Dermis microvascular lymphatic vessel endothelial cell (primary cell): ENCODE data around the gene LTA4H. TPM values are rescaled to one million over a fixed set of nuclear protein-coding genes. Genes with fewer than 3 reads are reported as not detected.
A peak's percentile ranks its signal among the peaks of the same experiment; 100 is the strongest.
"Not testable (repeated sequence)": the region's sequence is repeated elsewhere in the genome, so short reads cannot be mapped to it uniquely, and the experiment has no call there.

Experiments used
- DNase-seq, 2 donors: peaks; one replicate each; pipeline versions ENCODE4 v3.0.0 to v3.0.0-alpha.2; 2010; ENCODE audit warnings: low read depth in 2 of 2
- total RNA-seq: library from RNA; depleted of rRNA; stranded (reverse); fragments of >200 nt; gene quantifications from 2 replicates; pipeline ENCODE4 v1.2.1, GENCODE V29; 2014

LTA4H gene
- 52.5 and 56.1 TPM in 2 replicates for total RNA-seq

- peak; percentile 93 to 98 for DNase-seq
Observed at GRCh38 chr12:96035283-96036236, at the start of gene LTA4H. Gene LTA4H (minus strand): TSS chr12:96035587. CDS start chr12:96035519, 68 bp downstream.

DNA sequence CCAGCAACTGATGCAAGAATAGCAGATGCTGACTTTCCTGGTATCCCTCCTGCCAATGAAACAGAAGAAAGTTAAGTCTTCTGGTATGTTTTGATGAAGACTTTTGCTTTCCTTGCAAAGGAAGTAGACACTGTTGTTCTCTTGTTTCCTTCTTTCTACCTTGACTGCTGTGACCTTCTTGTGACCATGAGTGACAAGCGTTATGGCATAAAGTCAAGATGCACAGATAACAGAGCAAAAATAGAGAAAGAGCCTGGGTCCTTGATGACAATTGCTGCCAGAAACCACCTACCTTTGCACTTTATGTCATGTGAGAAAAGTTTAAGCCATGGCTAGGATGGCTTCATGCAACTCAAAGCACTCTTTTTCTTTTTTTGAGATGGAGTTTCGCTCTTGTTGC is 49.2 kb upstream of the LTA4H start:
- no peak for DNase-seq

DNA sequence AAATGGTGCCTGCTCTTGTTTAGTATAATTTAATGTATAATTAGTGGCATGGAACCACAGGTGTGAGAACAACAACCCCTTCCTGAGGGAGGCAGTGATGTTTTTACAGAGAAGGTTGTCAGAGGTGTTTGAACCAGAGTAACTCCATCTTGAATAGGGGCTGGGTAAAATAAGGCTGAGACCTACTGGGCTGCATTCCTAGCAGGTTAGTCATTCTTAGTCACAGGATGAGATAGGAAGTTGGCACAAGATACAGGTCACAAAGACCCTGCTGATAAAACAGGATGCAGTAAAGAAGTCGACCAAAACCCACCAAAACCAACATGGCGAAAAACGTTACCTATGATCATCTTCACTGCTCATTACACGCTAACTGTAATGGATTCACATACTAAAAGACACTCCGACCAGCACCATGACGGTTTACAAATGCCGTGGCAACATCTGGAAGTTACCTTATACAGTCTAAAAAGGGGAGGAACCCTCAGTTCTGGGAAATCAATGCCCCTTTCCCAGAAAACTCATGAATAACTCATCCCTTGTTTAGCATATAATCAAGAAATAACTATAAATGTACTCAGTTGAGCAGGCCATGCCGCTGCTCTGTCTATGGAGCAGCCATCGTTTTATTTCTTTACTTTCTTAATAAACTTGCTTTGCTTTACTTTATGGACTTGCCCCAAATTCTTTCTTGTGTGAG is 47.8 kb upstream of the LTA4H start:
- peak in 1 of 2 donors; percentile 47 for DNase-seq

DNA sequence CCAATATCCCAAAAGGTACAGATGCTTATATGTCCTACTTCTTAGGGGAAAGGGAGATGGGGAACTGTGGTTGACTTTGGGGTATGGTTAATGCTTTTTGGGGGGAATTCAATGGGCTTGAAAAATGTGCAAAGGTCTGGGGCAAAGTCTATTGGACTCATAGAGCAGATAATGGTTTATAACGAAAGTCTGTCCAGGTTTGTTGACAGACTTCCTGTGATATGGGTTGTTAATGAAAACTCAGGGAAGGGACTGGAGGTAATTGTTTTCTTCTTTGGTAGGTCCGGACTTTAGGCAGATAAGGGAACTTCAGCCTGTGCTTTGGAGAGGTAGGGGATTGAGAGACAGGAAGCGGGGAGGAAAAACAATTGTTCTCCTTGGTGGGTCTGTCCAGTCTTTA is 46.2 kb upstream of the LTA4H start:
- no peak for DNase-seq

DNA sequence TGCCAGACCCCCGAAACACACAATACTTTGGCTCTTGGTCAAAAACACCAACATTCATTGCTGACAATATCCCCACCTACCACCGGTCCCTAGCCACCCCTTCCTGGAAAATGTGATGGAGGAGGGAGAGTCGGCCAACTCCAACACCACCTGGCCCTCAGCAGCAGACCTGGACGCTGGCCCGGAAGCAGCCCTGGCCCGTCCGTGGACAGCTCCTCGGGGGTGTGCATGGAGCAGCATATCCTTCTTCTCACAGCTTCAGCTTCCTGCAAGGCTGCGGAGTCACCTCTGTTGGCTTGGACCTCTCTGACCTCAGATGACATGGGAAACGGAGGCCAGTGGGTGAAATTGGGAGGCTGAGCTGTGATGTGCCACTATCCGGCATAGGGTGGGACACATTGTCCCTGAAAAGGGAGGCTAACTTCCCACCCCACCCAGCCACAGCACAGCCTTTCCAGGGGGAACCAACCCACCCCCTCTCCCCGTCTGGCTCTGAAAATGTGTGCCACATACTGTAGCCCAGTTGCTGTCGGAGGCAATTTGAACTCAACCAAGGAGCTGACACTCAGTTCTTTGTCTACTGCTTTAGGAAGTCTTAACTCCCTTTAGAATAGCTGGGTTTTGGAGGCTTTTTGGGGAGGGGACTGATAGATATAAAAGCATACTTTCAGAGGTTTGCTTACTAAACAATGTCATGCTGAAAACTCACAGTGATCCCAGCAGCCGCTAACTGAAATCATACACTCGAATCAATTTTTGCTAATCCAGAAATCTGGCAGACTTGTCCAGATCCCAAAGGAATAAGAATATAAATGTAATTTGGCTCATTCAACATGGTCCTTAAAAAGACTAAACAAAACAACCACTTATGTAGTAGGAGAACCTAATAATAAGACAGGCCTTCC is 43.1 kb upstream of the LTA4H start:
- peak; percentile 93 to 97 for DNase-seq

DNA sequence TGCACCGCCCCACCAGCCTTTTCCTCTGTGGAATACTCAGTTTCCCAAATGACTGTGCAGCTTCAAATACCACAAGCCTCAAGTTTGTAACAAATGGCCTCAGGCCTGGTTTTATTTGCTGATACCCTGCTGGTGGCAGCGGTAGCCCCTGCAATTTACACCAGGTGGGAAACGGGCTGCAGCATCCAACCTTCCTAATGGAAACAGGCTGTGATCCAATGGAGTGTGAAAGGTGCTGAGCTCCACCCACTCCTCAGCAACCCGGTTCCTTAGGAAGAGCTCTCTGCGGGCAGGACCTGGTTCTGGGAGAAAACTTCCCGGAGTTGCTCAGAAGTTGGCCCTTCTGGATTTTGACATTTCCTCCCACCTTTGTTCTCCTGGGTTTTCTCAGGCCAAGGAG is 41.7 kb upstream of the LTA4H start:
- DNase-seq = no peak

- no peak for DNase-seq
Observed at GRCh38 chr12:96075560-96075959, 40.2 kb upstream of the LTA4H start.

DNA sequence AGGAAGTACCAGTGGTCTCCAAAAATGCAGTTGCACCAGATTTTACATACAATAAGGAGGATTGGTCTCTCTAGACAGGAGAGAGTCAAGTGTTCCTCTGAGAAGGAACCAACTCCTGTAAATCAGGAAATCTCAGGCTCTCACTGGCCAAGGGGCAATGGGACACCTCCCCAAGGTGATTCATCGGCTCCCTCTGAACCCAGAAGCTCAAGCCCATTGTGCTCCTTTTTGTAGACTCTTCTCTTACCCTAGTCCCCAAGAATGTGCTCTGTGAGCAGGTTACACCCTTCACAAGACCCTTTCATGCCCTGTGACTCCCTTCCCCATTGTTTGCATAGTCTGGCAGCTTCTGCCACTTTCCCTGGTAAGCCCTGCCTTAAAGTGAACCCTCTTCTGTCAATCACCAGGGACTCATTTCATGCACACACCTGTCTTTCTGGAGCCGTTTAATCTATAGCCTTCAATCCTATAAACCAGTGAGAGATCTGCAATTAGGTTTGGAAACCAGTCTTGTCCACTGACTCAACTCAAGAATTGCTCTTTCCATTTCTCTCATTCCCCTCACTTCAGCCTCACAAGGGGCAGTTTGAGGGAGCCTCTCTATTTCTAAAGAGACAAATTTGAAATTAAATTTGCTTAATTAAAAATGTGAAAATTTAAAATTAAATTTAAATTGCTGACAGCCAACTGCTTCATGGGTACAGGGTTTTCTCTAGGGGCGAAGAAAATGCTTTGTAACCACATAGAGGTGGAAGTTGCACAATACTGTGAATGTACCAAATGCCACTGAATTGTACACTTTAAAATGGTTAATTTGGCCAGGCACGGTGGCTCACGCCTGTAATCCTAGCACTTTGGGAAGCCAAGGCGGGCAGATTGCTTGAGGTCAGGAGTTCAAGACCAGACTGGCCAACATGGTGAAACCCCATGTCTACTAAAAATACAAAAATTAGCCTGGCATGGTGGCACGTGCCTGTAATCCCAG is 38.3 kb upstream of the LTA4H start:
- DNase-seq = no peak

DNA sequence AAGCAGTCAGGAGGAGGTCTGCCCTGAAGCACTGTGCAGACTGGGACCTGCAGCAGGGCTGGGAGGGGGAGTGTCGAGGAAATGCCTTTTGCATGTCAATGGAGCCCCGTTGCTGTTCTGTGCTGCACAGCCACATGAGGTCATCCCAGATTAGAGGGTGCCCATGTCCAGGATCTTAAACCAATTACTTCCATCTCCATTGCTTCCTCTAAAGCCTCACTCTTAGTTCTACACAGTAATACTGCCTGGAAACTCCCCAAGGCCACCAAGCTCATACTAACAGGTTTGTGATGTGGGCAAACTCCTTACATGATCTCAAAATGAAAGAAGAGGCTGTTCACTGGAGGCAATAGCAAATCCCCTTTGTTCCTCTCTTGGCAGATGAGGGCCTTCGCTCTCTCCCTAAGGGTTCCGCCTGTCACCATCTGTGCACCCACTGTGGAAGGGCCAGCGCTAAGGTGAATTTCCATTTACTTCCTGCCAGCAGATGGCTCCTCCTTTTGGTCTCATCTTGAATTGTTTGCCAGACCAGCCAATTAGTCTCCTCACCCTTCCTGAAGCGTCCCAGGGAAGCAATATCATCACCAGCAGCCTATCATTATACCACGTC is 35.4 kb upstream of the LTA4H start:
- peak in 1 of 2 donors; percentile 39 for DNase-seq

DNA sequence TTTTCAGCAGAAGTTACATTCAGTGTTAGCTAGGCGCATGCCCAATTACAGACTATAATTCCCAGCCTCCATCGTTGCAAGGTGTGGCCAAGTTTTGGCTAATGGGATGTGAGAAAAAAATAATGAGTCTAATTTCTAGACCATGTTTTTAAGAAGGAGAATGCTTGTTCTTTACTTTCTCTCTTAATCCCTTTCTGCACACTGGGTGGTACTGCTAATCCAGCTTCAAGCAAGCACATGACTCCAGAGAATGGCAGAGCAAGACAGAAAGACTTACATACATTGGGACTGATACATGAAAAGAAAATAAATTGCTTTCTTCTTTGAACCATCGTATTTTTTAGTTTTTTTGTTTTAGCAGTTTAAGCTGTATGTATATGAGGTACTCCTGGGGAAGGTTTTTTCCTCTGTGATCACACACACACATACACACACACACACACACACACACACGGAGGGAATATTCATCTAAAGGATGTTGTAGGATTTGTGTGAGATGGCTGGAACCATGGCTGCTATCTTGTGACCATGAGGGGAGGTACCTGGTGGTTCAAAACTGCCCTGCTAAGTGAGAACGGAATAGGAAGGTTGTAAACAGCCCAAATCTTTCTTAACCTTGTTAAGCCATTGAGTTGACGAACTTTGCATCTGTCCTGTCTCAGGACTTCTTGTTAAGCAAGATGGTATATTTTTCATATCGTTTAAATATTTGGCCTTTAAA is 34.3 kb upstream of the LTA4H start:
- DNase-seq = no peak

- no peak for DNase-seq
Observed at GRCh38 chr12:96068636-96069035, 33.2 kb upstream of the LTA4H start.

DNA sequence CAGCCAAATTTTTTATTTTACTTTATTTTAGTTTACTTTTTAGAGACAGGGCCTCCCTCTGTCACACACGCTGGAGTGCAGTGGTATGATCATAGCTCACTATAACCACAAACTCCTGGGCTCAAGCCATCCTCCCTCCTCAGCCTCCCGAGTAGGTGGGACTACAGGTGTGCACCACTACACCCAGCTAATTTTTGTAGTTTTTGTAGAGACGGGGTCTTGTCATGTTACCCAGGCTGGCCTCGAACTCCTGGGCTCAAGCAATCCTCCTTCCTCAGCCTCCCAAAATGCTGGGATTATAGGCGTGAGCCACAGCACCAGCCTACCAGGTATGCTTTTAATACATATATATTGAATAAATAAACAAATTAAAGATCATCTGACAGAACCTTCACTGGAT is 32.7 kb upstream of the LTA4H start:
- no peak for DNase-seq

DNA sequence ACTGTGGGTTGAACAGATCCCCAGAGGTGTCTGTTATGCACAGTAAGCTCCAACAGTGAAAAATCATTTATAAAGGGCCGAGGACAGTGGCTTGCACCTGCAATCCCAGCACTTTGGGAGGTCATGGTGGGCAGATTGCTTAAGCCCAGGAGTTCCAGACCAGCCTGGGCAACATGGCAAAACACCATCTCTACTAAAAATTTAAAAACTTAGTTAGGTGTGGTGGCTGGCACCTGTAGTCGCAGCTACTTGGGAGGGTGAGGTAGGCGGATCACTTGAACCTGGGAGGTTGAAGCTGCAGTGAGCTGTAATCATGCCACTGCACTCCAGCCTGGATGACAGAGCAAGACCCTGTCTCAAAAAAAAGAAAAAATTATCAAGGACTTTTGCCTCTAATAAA is 30.4 kb upstream of the LTA4H start:
- DNase-seq = not testable (repeated sequence)

GRCh38 chr12:96064966-96065365 is 29.6 kb upstream of the LTA4H start:
- no peak for DNase-seq

GRCh38 chr12:96064271-96064670 is 28.9 kb upstream of the LTA4H start:
- no peak for DNase-seq

- DNase-seq = peak; percentile 29 to 69
Observed at GRCh38 chr12:96063046-96063445, 27.7 kb upstream of the LTA4H start.

- peak; percentile 85 to 91 for DNase-seq
Observed at GRCh38 chr12:96061864-96062453, 26.6 kb upstream of the LTA4H start.

DNA sequence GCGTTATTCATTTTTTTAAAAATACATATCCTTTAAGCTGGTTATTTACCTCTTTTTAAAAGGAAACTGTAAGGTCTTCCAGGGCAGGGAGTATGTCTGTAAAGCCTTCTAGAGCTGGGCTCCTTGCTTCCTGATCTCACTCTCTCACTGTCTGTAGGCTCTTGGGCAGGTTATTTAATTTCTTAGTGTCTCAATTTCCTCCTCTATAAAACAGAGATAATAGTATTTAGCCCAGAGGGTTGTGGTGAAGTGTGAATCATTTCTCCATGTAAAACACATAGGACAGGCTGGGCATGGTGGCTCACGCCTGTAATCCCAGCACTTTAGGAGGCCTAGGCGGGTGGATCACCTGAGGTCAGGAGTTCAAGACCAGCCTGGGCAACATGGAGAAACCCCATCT is 25.9 kb upstream of the LTA4H start:
- DNase-seq = no peak

- DNase-seq = no peak
Observed at GRCh38 chr12:96060041-96060440, 24.7 kb upstream of the LTA4H start.
